PC-3 (cell line): ENCODE results near the gene LRRC59. TPM values are rescaled to one million over a fixed set of nuclear protein-coding genes. Genes with fewer than 3 reads are reported as not detected.

Experiments
- ATAC-seq: fragments of 200-7000 bp; cut with Tn5 transposase; 2 replicates; pipeline ENCODE4 v1.9.1; 2020; ENCODE audit warnings: mild to moderate bottlenecking, moderate library complexity
- BruUV-seq: library from RNA; stranded (reverse); fragments of 400-500 nt; replicated peaks from 2 replicates; lab custom pipeline; 2021; lab: Mats Ljungman, UMichigan
- CTCF ChIA-PET: fragments of 300-600 bp; sonication (Branson Sonifier 250); formaldehyde crosslinking; loops from one replicate; lab custom pipeline; 2022; ENCODE audit warnings: antibody characterized with exemption; lab: Charles Lee
- POLR2A ChIA-PET: fragments of 300-600 bp; sonication (Branson Sonifier 250); formaldehyde crosslinking; loops from one replicate; lab custom pipeline; 2022; ENCODE audit warnings: antibody characterized with exemption; ENCODE audit not compliant: unreplicated experiment; lab: Charles Lee
- DNase-seq: peaks from one replicate; pipeline ENCODE4 v3.0.0-alpha.2; 2015
- H2AFZ ChIP-seq: fragments of 300-600 bp; sonication (generic); 2 replicates; pipeline ENCODE4 v1.6.0; 2016; ENCODE audit warnings: antibody characterized with exemption, low read length
- H3F3A ChIP-seq: fragments of 300-600 bp; sonication (generic); one replicate; pipeline ENCODE4 v1.6.0; 2017; ENCODE audit warnings: antibody characterized with exemption, low read length, control low read depth, mild to moderate bottlenecking; ENCODE audit not compliant: unreplicated experiment
- H3K27ac ChIP-seq: fragments of 300-600 bp; sonication (generic); 2 replicates; pipeline ENCODE4 v1.5.1; 2016; ENCODE audit warnings: mild to moderate bottlenecking, low read length
- H3K27me3 ChIP-seq: fragments of 300-600 bp; sonication (generic); 2 replicates; pipeline ENCODE4 v1.6.1; 2016; ENCODE audit warnings: low read length, mixed read lengths
- H3K36me3 ChIP-seq: fragments of 300-600 bp; sonication (generic); 2 replicates; pipeline ENCODE4 v1.6.1; 2016; ENCODE audit warnings: low read depth, mixed run types, low read length, mixed read lengths
- H3K4me1 ChIP-seq: fragments of 300-600 bp; sonication (generic); 2 replicates; pipeline ENCODE4 v1.5.1; 2016; ENCODE audit warnings: low read length; ENCODE audit not compliant: insufficient read depth
- H3K4me2 ChIP-seq: fragments of 300-600 bp; sonication (generic); 2 replicates; pipeline ENCODE4 v1.6.0; 2016; ENCODE audit warnings: low read length
- H3K4me3 ChIP-seq: fragments of 300-600 bp; sonication (generic); 2 replicates; pipeline ENCODE4 v1.5.1; 2016; ENCODE audit warnings: mild to moderate bottlenecking, low read length, mixed read lengths
- H3K79me2 ChIP-seq: fragments of 300-600 bp; sonication (generic); 2 replicates; pipeline ENCODE4 v1.6.1; 2017; ENCODE audit warnings: low read length, mixed read lengths
- H3K9ac ChIP-seq: fragments of 300-600 bp; sonication (generic); 2 replicates; pipeline ENCODE4 v1.6.0; 2016; ENCODE audit warnings: mild to moderate bottlenecking, low read length
- H3K9me2 ChIP-seq: fragments of 300-600 bp; sonication (generic); replicated peaks from 2 replicates; pipeline ENCODE4 v1.6.1; 2016; ENCODE audit warnings: mixed run types, low read length, mixed read lengths
- H3K9me3 ChIP-seq: fragments of 300-600 bp; sonication (generic); 2 replicates; pipeline ENCODE4 v1.6.1; 2016; ENCODE audit warnings: low read length, mixed read lengths
- H4K20me1 ChIP-seq: fragments of 300-600 bp; sonication (generic); 2 replicates; pipeline ENCODE4 v1.6.1; 2016; ENCODE audit warnings: low read length, mixed read lengths
- EZH2 ChIP-seq: fragments of 300-600 bp; sonication (generic); IDR thresholded peaks from one replicate; pipeline ENCODE4 v1.6.1; 2017; ENCODE audit warnings: antibody characterized with exemption, mild to moderate bottlenecking, low read length; ENCODE audit not compliant: unreplicated experiment
- EZH2phosphoT487 ChIP-seq: fragments of 300-600 bp; sonication (generic); IDR thresholded peaks from 2 replicates; pipeline ENCODE4 v1.6.1; 2018; ENCODE audit warnings: mild to moderate bottlenecking, antibody characterized with exemption, low read length, borderline replicate concordance
- intact Hi-C: fragments of 100-400 bp; cut with micrococcal nuclease; formaldehyde crosslinking; loops from 2 replicates; pipeline ENCODE4 v1.9.0; 2023
- total RNA-seq: library from RNA; depleted of rRNA; stranded (reverse); fragments of >200 nt; gene quantifications from 2 replicates; pipeline ENCODE4 v1.2.3, GENCODE V29; 2014
- TF ChIP-seq, protein P1 (sequence below): fragments of 300-600 bp; sonication (generic); conservative IDR thresholded peaks from 2 replicates; pipeline ENCODE4 v1.5.1; 2017; ENCODE audit warnings: antibody characterized with exemption, low read depth, mild to moderate bottlenecking, low read length

The LRRC59 gene
- total RNA-seq, 1 experiment from 2014 or later: 324 TPM

DNA sequence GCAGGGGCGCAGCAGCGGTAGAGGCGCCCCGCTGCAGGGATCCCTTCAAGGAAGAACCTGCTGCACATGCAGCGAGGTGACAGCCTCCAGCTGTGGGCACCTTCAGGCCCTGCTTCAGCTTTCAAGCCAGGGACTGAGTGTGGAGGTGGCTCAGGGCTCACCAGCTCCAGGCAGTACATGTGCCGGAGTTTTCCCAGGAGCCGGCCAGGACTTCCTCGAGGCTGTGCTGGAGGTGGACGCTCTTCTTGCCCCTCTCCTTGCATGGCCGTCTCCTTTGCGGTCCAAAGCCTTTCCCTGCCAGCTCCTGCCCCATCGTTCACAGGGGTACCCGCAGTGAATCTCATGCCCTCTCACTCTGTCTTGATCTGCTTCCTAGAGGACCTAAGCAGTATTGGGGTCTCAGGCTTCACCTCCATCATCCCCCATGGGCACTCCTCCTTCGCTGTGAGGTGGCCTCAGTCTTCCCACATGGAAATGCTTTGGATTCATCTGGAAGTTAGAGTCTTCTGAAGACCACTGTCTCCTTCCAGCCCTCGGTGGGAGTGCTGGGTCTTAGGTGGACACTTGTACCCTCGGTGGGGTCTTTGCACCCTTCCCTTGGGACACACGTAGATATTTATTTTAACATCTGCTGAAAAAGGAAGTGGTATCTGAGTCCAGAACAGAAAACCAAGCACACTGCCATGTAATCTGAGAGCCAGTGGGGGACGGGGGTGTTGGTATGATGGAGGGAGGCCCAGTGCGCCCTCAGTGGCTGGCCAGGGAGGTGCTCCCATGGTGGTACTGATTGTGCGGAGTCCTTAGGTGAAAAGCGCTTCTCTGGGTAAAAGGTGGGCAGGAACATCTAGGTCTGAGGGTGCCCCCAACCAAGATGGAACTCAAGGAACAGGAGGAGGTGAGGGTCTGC, 44.4 kb downstream of the LRRC59 start:
- Histone ChIP-seq H2AFZ (no peak overlapping the region), H4K20me1 (no peaks in the 10 kb centered on the region; the same call in 1 of the 2 replicates), H3K27ac (no peak overlapping the region), H3K4me3 (no peak overlapping the region), H3K4me1 (peaks cover 9% of the 10 kb centered on the region), H3F3A (no peaks in the 10 kb centered on the region), H3K36me3 (peaks cover 32% of the 10 kb centered on the region), H3K9me3 (no peaks in the 10 kb centered on the region), H3K79me2 (peaks cover 13% of the 10 kb centered on the region), H3K9ac (no peak overlapping the region), H3K27me3 (no peaks in the 10 kb centered on the region), H3K4me2 (no peak overlapping the region), H3K9me2 (no peaks in the 10 kb centered on the region)
- ChIA-PET POLR2A (no interaction called here), CTCF (no interaction called here)
- no peak for ATAC-seq
- no TSS peak for BruUV-seq
- DNase-seq: no peak
- intact Hi-C loops: no loop called here
- TF ChIP-seq, protein P1, sequence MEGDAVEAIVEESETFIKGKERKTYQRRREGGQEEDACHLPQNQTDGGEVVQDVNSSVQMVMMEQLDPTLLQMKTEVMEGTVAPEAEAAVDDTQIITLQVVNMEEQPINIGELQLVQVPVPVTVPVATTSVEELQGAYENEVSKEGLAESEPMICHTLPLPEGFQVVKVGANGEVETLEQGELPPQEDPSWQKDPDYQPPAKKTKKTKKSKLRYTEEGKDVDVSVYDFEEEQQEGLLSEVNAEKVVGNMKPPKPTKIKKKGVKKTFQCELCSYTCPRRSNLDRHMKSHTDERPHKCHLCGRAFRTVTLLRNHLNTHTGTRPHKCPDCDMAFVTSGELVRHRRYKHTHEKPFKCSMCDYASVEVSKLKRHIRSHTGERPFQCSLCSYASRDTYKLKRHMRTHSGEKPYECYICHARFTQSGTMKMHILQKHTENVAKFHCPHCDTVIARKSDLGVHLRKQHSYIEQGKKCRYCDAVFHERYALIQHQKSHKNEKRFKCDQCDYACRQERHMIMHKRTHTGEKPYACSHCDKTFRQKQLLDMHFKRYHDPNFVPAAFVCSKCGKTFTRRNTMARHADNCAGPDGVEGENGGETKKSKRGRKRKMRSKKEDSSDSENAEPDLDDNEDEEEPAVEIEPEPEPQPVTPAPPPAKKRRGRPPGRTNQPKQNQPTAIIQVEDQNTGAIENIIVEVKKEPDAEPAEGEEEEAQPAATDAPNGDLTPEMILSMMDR: no peak
- TF ChIP-seq EZH2: no peak
- TF ChIP-seq EZH2phosphoT487: no peak

DNA sequence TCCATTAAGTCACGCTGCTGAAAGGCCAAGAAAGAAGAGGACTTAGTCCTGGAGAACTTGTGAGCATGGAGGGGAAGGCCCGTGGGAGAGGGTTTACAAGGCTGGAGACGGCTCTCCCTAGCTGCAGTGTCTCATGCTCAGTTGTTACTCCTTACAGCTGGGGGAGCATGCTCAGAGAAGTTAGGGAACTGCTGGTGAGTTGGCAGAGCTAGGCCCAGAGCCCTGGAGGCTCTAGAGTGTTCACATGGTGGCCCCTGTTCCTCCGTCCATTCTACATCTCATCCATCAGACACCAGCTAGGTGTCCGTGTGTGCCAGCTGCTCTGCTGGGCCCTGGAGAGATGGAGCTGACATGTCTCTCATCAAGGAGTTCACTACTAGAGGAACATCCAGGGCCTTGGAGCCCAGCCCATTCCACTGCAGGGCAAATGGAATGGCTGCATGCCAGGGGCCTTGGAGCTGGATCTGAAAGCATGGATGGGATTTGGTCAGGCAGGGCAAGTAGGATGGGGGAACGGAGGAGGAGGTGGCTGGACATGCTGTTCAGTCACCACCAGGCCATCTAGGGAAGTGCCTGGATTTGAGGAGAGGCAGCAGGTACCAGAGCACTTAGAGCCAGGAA, 45.1 kb downstream of the LRRC59 start:
- no peaks in the 10 kb centered on the region for H3K9me3 ChIP-seq
- no peak overlapping the region for H2AFZ ChIP-seq
- no peak overlapping the region for H3K4me2 ChIP-seq
- no TSS peak for BruUV-seq
- H3K27me3 ChIP-seq: no peaks in the 10 kb centered on the region
- no peak overlapping the region for H3K9ac ChIP-seq
- H3K27ac ChIP-seq: no peak overlapping the region
- no peaks in the 10 kb centered on the region; the same call in 1 of the 2 replicates for H4K20me1 ChIP-seq
- peaks cover 20% of the 10 kb centered on the region for H3K79me2 ChIP-seq
- ATAC-seq: no peak
- peaks cover 17% of the 10 kb centered on the region for H3K4me1 ChIP-seq
- H3K36me3 ChIP-seq: peaks cover 28% of the 10 kb centered on the region
- POLR2A ChIA-PET: no interaction called here
- CTCF ChIA-PET: no interaction called here
- intact Hi-C loops: no loop called here
- H3F3A ChIP-seq: no peaks in the 10 kb centered on the region
- no peaks in the 10 kb centered on the region for H3K9me2 ChIP-seq
- no peak overlapping the region for H3K4me3 ChIP-seq
- DNase-seq: no peak
- TF ChIP-seq, protein P1: no peak
- TF ChIP-seq EZH2phosphoT487 (no peak), EZH2 (no peak)
